Epithelial cell of proximal tubule (primary cell): ENCODE data around the gene SRGAP1. TPM values are rescaled to one million over a fixed set of nuclear protein-coding genes. Genes with fewer than 3 reads are reported as not detected.

Experiments
- DNase-seq: peaks from one replicate; pipeline ENCODE4 v3.0.0-alpha.2; 2011; ENCODE audit warnings: low read depth
- H3K4me3 ChIP-seq: 2 replicates; pipeline ENCODE4 v1.5.1; 2011; ENCODE audit warnings: low read depth, mild to moderate bottlenecking, low read length
- total RNA-seq: library from RNA; depleted of rRNA; stranded (reverse); fragments of >200 nt; gene quantifications from 2 replicates; pipeline ENCODE4 v1.2.3, GENCODE V29; 2015
- TF ChIP-seq, protein P1 (sequence below): conservative IDR thresholded peaks from 2 replicates; pipeline ENCODE4 v1.5.1; 2012; ENCODE audit warnings: low read depth, mild to moderate bottlenecking, low read length

SRGAP1 gene
- total RNA-seq, 1 donor from 2014 or later = 9.4 TPM

DNA sequence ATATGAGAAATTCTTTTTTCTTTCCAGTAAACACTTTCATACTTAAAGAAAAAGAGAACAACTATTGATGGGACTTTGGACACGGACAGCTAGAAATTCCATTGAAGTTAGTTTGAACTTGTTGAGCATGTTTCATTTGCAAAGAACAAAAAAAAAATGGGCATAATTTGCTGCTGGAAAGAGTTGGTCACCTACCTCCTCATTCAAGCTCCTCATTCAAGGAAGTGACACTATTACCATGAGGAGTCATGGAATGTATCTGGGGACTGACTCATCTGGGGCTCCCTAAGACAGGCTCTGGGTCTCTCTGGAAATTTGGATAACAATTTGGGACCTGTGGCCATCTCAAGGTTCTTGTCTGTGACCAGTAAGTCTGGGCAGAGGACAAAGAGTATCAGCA is 327.2 kb downstream of the SRGAP1 start:
- DNase-seq = no peak
- TF ChIP-seq, protein P1, sequence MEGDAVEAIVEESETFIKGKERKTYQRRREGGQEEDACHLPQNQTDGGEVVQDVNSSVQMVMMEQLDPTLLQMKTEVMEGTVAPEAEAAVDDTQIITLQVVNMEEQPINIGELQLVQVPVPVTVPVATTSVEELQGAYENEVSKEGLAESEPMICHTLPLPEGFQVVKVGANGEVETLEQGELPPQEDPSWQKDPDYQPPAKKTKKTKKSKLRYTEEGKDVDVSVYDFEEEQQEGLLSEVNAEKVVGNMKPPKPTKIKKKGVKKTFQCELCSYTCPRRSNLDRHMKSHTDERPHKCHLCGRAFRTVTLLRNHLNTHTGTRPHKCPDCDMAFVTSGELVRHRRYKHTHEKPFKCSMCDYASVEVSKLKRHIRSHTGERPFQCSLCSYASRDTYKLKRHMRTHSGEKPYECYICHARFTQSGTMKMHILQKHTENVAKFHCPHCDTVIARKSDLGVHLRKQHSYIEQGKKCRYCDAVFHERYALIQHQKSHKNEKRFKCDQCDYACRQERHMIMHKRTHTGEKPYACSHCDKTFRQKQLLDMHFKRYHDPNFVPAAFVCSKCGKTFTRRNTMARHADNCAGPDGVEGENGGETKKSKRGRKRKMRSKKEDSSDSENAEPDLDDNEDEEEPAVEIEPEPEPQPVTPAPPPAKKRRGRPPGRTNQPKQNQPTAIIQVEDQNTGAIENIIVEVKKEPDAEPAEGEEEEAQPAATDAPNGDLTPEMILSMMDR = no peak
- no peak overlapping the region for H3K4me3 ChIP-seq

DNA sequence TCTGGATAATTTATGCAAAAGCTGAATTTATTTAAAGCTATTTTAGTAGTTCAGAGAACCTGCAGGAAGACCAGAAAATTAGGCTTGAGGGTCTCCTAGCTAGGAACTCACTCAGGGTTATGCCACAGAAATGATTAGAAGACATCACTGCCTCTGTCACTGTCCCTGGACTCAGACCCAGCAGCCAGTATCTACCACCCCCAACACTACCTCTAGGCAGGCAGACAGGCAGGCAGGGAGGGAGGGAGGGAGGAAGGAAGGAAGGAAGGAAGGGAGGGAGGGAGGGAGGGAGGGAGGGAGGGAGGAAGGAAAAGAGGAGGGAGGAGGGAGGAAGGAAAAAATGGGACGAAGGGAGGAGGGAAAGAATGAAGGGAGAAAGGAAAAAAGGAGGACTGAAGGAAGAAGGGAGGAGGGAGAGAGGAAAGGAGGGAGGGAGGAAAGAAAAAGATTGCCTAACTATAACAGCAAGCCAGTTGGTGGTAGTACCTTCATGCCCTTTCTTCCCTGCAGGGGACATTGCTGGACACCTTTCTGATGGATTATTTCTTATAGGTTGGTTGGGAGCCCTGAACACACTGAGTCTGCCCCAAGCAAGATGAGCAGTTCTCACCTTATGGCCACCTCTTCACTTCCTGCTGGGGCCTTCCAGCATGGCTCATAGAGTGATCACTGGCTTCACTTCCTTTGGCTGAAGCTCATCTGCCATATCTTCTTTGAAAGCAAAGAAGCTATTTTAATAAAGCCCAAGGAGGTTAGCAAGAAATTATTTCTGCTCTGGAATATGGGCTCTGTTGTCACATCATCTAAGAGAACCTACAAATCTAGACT is 327.9 kb downstream of the SRGAP1 start:
- TF ChIP-seq, protein P1 = no peak
- no peak for DNase-seq
- no peak overlapping the region for H3K4me3 ChIP-seq

DNA sequence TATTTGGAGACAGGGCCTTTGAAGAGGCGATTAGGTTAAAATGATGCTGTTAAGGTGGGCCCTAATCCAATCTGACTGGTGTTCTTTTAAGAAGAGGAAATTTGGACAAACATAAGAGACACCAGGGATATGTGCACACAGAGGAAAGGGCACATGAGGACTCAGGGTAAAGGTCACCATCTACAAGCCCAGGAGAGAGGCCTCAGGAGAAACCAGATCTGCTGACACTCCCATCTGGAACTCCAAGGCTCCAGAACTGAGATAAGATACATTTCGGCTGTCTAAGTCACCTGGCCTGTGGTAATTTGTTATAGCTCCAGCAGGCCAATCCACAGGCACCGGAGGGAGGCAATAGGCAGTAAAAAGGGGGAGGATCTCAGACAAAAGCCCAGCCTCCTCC is 329.0 kb downstream of the SRGAP1 start:
- DNase-seq = no peak
- no peak overlapping the region for H3K4me3 ChIP-seq
- TF ChIP-seq, protein P1 = no peak

DNA sequence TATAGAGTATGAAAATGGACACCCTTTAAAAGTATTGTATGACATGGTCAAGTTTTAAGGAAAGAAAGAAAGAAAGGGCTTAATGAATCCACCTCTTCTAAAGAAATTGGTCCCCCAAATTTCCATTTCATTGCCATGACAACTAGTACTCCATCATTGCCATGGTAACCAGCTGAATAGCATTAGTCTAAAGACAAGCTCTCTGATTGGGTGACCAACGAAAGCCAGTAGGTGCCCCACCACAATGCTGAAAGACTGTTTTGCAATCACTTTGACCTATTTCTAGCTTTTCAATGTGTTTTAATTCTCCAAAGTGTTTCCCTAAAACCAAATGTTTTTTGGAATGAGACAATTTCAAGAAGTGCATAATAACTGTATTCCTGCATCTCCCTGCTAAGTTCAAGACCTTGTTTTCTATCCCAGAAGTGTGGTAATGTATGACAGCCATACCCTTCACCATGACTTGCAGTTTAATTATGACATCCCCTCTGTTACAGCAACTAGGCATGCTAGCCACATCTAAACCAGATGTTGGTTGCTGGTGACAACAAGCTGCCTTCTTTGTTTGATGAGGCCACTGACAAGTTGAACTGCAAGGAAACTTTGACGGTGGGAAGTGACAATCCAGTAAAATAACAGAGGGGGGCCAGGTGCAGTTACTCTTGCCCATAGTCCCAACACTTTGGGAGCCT is 330.9 kb downstream of the SRGAP1 start:
- TF ChIP-seq, protein P1 = no peak
- DNase-seq = no peak
- no peak overlapping the region for H3K4me3 ChIP-seq

DNA sequence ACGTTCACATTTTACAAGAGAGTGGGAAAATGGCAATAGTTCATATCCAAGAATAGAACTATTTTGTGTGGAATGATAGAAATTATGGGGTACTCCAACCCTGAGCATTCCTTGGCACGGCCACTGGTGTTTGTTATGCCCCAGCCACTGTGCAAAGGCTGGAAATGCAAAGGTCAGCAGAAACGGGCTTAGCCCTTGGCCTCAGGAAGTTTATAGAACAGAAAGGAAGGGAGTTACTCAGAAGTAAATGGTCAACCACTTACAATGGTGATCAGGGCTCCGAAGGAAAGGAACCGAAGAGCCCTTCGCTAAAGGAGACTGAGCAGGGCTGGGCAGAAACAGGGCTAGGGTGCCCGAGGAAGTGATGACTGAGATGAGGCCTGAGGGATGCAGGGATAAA is 332.5 kb downstream of the SRGAP1 start:
- no peak overlapping the region for H3K4me3 ChIP-seq
- no peak for DNase-seq
- TF ChIP-seq, protein P1 = no peak

DNA sequence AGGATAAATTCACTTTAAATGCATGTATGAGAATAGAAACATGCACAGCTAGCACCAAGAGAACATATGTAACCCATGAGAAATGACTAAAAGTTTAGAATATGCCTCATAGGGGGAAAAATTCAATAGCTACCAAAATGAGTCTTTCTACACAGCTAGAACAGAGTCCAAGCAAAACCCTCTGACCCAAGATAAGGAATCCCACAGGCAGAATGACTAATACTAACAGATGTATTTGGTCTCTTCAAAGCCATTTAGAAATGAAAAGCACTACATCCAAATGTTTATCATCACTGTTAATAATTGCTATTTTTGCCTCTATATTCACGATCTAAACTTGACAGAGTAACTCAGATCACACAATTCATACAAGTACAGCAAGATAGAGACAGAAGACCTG is 333.6 kb downstream of the SRGAP1 start:
- DNase-seq = no peak
- no peak overlapping the region for H3K4me3 ChIP-seq
- TF ChIP-seq, protein P1 = no peak
